Common myeloid progenitor, CD34-positive (primary cell): ENCODE measurements around the gene IMMP2L.

ENCODE experiments used
- CTCF ChIA-PET: fragments of 350-600 bp; sonication (Branson Sonifier 250); formaldehyde crosslinking; loops from one replicate; lab custom pipeline; 2021; ENCODE audit warnings: antibody characterized with exemption; lab: Charles Lee
- POLR2A ChIA-PET: fragments of 350-600 bp; sonication (Branson Sonifier 250); formaldehyde crosslinking; loops from one replicate; lab custom pipeline; 2021; ENCODE audit warnings: antibody characterized with exemption; lab: Charles Lee
- DNase-seq, 3 donors: peaks; one replicate each; pipeline versions ENCODE4 v3.0.0 to v3.0.0-alpha.2; 2013
- H3K27ac ChIP-seq, 2 experiments: 1 replicate in 1 of 2; 2 replicates in 1 of 2; pipeline ENCODE4 v1.7.0; 2013; ENCODE audit warnings: inconsistent platforms in 2 of 2, low read length in 2 of 2, mild to moderate bottlenecking in 2 of 2, low read depth in 1 of 2, moderate library complexity in 1 of 2; ENCODE audit not compliant: severe bottlenecking in 2 of 2, insufficient read depth in 1 of 2, poor library complexity in 1 of 2
- H3K27me3 ChIP-seq, 5 experiments: replicated peaks in 2 of 5; 1 replicate in 3 of 5; 2 replicates in 2 of 5; pipeline versions ENCODE4 v1.6.1 to v1.7.0; 2013; ENCODE audit warnings: low read length in 4 of 5, mild to moderate bottlenecking in 2 of 5, moderate library complexity in 2 of 5, inconsistent platforms in 1 of 5; ENCODE audit not compliant: insufficient read depth in 5 of 5, control insufficient read depth in 4 of 5
- H3K36me3 ChIP-seq, 4 experiments: 1 replicate in 2 of 4; 2 replicates in 2 of 4; pipeline versions ENCODE4 v1.6.1 to v1.7.0; 2013; ENCODE audit warnings: low read length in 3 of 4, control low read depth in 1 of 4, mild to moderate bottlenecking in 1 of 4; ENCODE audit not compliant: control insufficient read depth in 4 of 4, insufficient read depth in 4 of 4
- H3K4me1 ChIP-seq, 4 experiments: 1 replicate in 3 of 4; 2 replicates in 1 of 4; pipeline versions ENCODE4 v1.6.1 to v1.7.1; 2013; ENCODE audit warnings: low read length in 3 of 4, mild to moderate bottlenecking in 3 of 4, control low read depth in 1 of 4, inconsistent platforms in 1 of 4, moderate library complexity in 1 of 4; ENCODE audit not compliant: control insufficient read depth in 4 of 4, insufficient read depth in 4 of 4; ENCODE audit errors: control extremely low read depth in 1 of 4
- H3K4me3 ChIP-seq, 7 experiments: 1 replicate in 4 of 7; 2 replicates in 3 of 7; pipeline versions ENCODE4 v1.5.1 to v1.7.0; 2013; ENCODE audit warnings: mild to moderate bottlenecking in 7 of 7, low read length in 6 of 7, moderate library complexity in 6 of 7, inconsistent platforms in 2 of 7, low read depth in 2 of 7, control low read depth in 1 of 7; ENCODE audit not compliant: insufficient read depth in 4 of 7, control insufficient read depth in 1 of 7; ENCODE audit errors: extremely low read depth in 1 of 7
- H3K9me3 ChIP-seq, 5 experiments: 1 replicate in 4 of 5; 2 replicates in 1 of 5; pipeline versions ENCODE4 v1.6.1 to v1.7.1; 2013; ENCODE audit warnings: low read length in 4 of 5, mild to moderate bottlenecking in 2 of 5, inconsistent platforms in 1 of 5, low read depth in 1 of 5, moderate library complexity in 1 of 5; ENCODE audit not compliant: control insufficient read depth in 4 of 5, insufficient read depth in 2 of 5; ENCODE audit errors: control extremely low read depth in 1 of 5
- WGBS: methylation state at CpG from one replicate; pipeline ENCODE4 v1.1.5; 2013; ENCODE audit not compliant: insufficient coverage; 5-methylcytosine and 5-hydroxymethylcytosine counted together

IMMP2L gene

GRCh38 chr7:111088328-111088727 is 474.0 kb downstream of the IMMP2L start:
- Histone ChIP-seq H3K4me1 (peaks cover 0 to 14% (median 8%) of the 10 kb centered on the region in 4 experiments), H3K4me3 (no peak overlapping the region), H3K27me3 (no peaks in the 10 kb centered on the region), H3K27ac (no peak overlapping the region), H3K36me3 (no peaks in the 10 kb centered on the region), H3K9me3 (no peaks in the 10 kb centered on the region)
- CTCF ChIA-PET = interaction anchor here (2.3 kb wide), 1 partner anchor 13 kb away, joined by 5 read pairs; no protein-coding TSS in a partner anchor
- no CpG with 5 or more reads among the region's 1 CpG for WGBS
- no peak for DNase-seq
- POLR2A ChIA-PET = no interaction called here

- Histone ChIP-seq H3K4me3 (no peak overlapping the region), H3K27me3 (no peaks in the 10 kb centered on the region), H3K4me1 (peaks cover 5 to 32% (median 15%) of the 10 kb centered on the region in 4 experiments), H3K9me3 (no peaks in the 10 kb centered on the region), H3K36me3 (no peaks in the 10 kb centered on the region), H3K27ac (no peak overlapping the region)
- POLR2A ChIA-PET = no interaction called here
- no CpG with 5 or more reads among the region's 2 CpGs for WGBS
- CTCF ChIA-PET = interaction anchor here (1.3 to 2.7 kb wide), 3 partner anchors 11 to 51 kb away, joined by 4 to 12 read pairs (median 5); no protein-coding TSS in a partner anchor
- peak in 2 of 3 donors; percentile 52 to 60 for DNase-seq
Measured at GRCh38 chr7:111086532-111086931, 475.8 kb downstream of the IMMP2L start.

GRCh38 chr7:111085356-111085755 is 476.9 kb downstream of the IMMP2L start:
- DNase-seq = no peak
- Histone ChIP-seq H3K4me1 (peaks cover 5 to 42% (median 15%) of the 10 kb centered on the region in 4 experiments), H3K27ac (no peak overlapping the region), H3K36me3 (no peaks in the 10 kb centered on the region), H3K4me3 (no peak overlapping the region), H3K27me3 (no peaks in the 10 kb centered on the region), H3K9me3 (no peaks in the 10 kb centered on the region)
- ChIA-PET POLR2A (no interaction called here), CTCF (interaction anchor here (0.8 to 2.7 kb wide), 2 partner anchors 13 to 656 kb away, joined by 3 to 12 read pairs; no protein-coding TSS in a partner anchor)
- 86% methylated on average over 2 of the region's 3 CpGs for WGBS

GRCh38 chr7:111083413-111083812 is 478.9 kb downstream of the IMMP2L start:
- Histone ChIP-seq H3K27ac (peak overlapping the region; percentile 62 to 79), H3K36me3 (no peaks in the 10 kb centered on the region), H3K27me3 (no peaks in the 10 kb centered on the region), H3K4me1 (peaks cover 5 to 42% (median 15%) of the 10 kb centered on the region in 4 experiments), H3K9me3 (no peaks in the 10 kb centered on the region), H3K4me3 (peak overlapping the region in 3 of 7 experiments; percentile 10 to 37 (median 26))
- CTCF ChIA-PET = interaction anchor here (0.9 to 1.4 kb wide), 4 partner anchors 9 to 112 kb away, joined by 3 to 6 read pairs (median 4); no protein-coding TSS in a partner anchor
- 0% methylated on average over 1 of the region's 5 CpGs for WGBS
- POLR2A ChIA-PET = no interaction called here
- peak; percentile 83 to 97 (median 96) for DNase-seq

- Histone ChIP-seq H3K4me3 (no peak overlapping the region), H3K27ac (peak overlapping the region in 1 of 2 experiments; percentile 79), H3K9me3 (no peaks in the 10 kb centered on the region), H3K27me3 (no peaks in the 10 kb centered on the region), H3K36me3 (no peaks in the 10 kb centered on the region), H3K4me1 (peaks cover 5 to 47% (median 15%) of the 10 kb centered on the region in 4 experiments)
- peak in 1 of 3 donors; percentile 16 for DNase-seq
- ChIA-PET CTCF (interaction anchor here (1.3 to 1.4 kb wide), 2 partner anchors 12 to 111 kb away, joined by 3 read pairs; no protein-coding TSS in a partner anchor), POLR2A (no interaction called here)
- WGBS = 66% methylated on average over 4 of the region's 4 CpGs
Measured at GRCh38 chr7:111082351-111082750, 479.9 kb downstream of the IMMP2L start.

- ChIA-PET CTCF (interaction anchor here (1.3 to 1.4 kb wide), 2 partner anchors 12 to 110 kb away, joined by 3 read pairs; no protein-coding TSS in a partner anchor), POLR2A (no interaction called here)
- DNase-seq = no peak
- H3K27ac ChIP-seq = no peak overlapping the region
- 100% methylated on average over 1 of the region's 4 CpGs for WGBS
- H3K4me1 ChIP-seq = peaks cover 5 to 47% (median 15%) of the 10 kb centered on the region in 4 experiments
- H3K27me3 ChIP-seq = no peaks in the 10 kb centered on the region
- H3K4me3 ChIP-seq = no peak overlapping the region
- H3K9me3 ChIP-seq = no peaks in the 10 kb centered on the region
- no peaks in the 10 kb centered on the region for H3K36me3 ChIP-seq
Measured at GRCh38 chr7:111081546-111082267, 480.6 kb downstream of the IMMP2L start.
